ENCODE data around the gene SLC41A3.
"Not testable (repeated sequence)": the region's sequence is repeated elsewhere in the genome, so short reads cannot be mapped to it uniquely, and the experiment has no call there.

SLC41A3 gene

GRCh38 chr3:125975245-125976002 is 108.5 kb downstream of the SLC41A3 start:
- DNase-seq (ENCODE audit: low read depth); H3K4me3 ChIP-seq (replicated peaks; ENCODE audit: low read depth, low read length): not testable (repeated sequence)

- TF ChIP-seq CTCF (IDR thresholded peaks at IDR 0.05; ENCODE audit: low read length, missing control alignments): peak; percentile 59
- peak; percentile 40 for DNase-seq (ENCODE audit: low read depth)
- H3K4me3 ChIP-seq (replicated peaks; ENCODE audit: low read depth, low read length): peak overlapping the region; percentile 28
Observed at GRCh38 chr3:125971997-125972944, 111.7 kb downstream of the SLC41A3 start.

- DNase-seq (ENCODE audit: low read depth); H3K4me3 ChIP-seq (replicated peaks; ENCODE audit: low read depth, low read length): not testable (repeated sequence)
Observed at GRCh38 chr3:125968701-125969592, 115.0 kb downstream of the SLC41A3 start, which contains the start of gene ROPN1B. Gene ROPN1B (plus strand): TSS chr3:125969178. CDS start chr3:125972055, 2,877 bp downstream.

- not testable (repeated sequence) for DNase-seq (ENCODE audit: low read depth); H3K4me3 ChIP-seq (replicated peaks; ENCODE audit: low read depth, low read length)
Observed at GRCh38 chr3:125968121-125968520, 115.8 kb downstream of the SLC41A3 start.

- H3K4me3 ChIP-seq (replicated peaks; ENCODE audit: low read depth, low read length): no peak overlapping the region
- TF ChIP-seq CTCF (IDR thresholded peaks at IDR 0.05; ENCODE audit: low read length, missing control alignments): no peak
- DNase-seq (ENCODE audit: low read depth): no peak
Observed at GRCh38 chr3:125967156-125967555, 116.8 kb downstream of the SLC41A3 start.

- DNase-seq (ENCODE audit: low read depth): no peak
- H3K4me3 ChIP-seq (replicated peaks; ENCODE audit: low read depth, low read length): no peak overlapping the region
- TF ChIP-seq CTCF (IDR thresholded peaks at IDR 0.05; ENCODE audit: low read length, missing control alignments): no peak
Observed at GRCh38 chr3:125965505-125965904, 118.4 kb downstream of the SLC41A3 start.

GRCh38 chr3:125963834-125964233 is 120.1 kb downstream of the SLC41A3 start:
- H3K4me3 ChIP-seq (replicated peaks; ENCODE audit: low read depth, low read length); DNase-seq (ENCODE audit: low read depth): not testable (repeated sequence)

- no peak for DNase-seq (ENCODE audit: low read depth)
- TF ChIP-seq CTCF (IDR thresholded peaks at IDR 0.05; ENCODE audit: low read length, missing control alignments): no peak
- no peak overlapping the region for H3K4me3 ChIP-seq (replicated peaks; ENCODE audit: low read depth, low read length)
Observed at GRCh38 chr3:125961289-125961589, 122.7 kb downstream of the SLC41A3 start.
